HTERT RPE-1 (cell line): ENCODE data around the gene RAD1.

ENCODE experiments used
- in situ Hi-C: fragments of 300-500 bp; cut with MboI; formaldehyde crosslinking; loops from 4 replicates; pipeline ENCODE4 v1.14.3; 2020; ENCODE audit warnings: low sequenced_read_pairs

RAD1 gene

GRCh38 chr5:34918025-34918424 lies 2.7 kb upstream of the RAD1 start:
- in situ Hi-C loops = loop anchor here (25.0 kb wide), 1 partner anchor 431 kb away; no protein-coding TSS in a partner anchor

GRCh38 chr5:34916518-34916917 lies 1.2 kb upstream of the RAD1 start:
- in situ Hi-C loops = loop anchor here (25.0 kb wide), 1 partner anchor 429 kb away; no protein-coding TSS in a partner anchor

GRCh38 chr5:34915856-34916192 lies 520 bp upstream of the RAD1 start:
- in situ Hi-C loops = loop anchor here (25.0 kb wide), 1 partner anchor 429 kb away; no protein-coding TSS in a partner anchor

- in situ Hi-C loops = loop anchor here (25.0 kb wide), 1 partner anchor 427 kb away; no protein-coding TSS in a partner anchor
Observed at GRCh38 chr5:34914671-34915138, 599 bp downstream of the RAD1 start.

GRCh38 chr5:34913072-34913471 lies 2.2 kb downstream of the RAD1 start:
- in situ Hi-C loops = loop anchor here (25.0 kb wide), 1 partner anchor 426 kb away; no protein-coding TSS in a partner anchor

- in situ Hi-C loops = loop anchor here (25.0 kb wide), 1 partner anchor 418 kb away; no protein-coding TSS in a partner anchor
Observed at GRCh38 chr5:34905564-34905963, 9.7 kb downstream of the RAD1 start.

DNA sequence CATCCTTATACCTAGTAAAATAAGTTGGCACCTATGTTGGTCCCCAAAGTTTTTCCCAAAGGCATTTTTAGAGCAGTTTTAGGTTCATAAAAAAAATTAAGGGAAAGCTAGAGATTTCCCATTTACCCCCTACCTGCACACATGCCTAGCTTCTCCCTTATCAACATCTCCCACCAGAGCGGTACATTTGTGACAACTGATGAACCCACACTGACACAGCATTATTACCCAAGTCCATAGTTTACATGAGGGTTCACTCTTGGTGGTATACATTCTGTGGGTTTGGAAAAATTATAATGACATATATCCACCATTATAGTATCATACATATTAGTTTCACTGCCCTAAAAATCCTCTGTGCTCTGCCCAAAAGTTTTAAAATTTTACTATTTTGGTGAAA lies 12.0 kb downstream of the RAD1 start:
- in situ Hi-C loops = loop anchor here (25.0 kb wide), 1 partner anchor 416 kb away; no protein-coding TSS in a partner anchor

GRCh38 chr5:34900652-34901051 lies 14.7 kb downstream of the RAD1 start:
- in situ Hi-C loops = loop anchor here (25.0 kb wide), 1 partner anchor 413 kb away; no protein-coding TSS in a partner anchor

GRCh38 chr5:34899066-34899465 lies 16.2 kb downstream of the RAD1 start:
- in situ Hi-C loops = no loop called here

DNA sequence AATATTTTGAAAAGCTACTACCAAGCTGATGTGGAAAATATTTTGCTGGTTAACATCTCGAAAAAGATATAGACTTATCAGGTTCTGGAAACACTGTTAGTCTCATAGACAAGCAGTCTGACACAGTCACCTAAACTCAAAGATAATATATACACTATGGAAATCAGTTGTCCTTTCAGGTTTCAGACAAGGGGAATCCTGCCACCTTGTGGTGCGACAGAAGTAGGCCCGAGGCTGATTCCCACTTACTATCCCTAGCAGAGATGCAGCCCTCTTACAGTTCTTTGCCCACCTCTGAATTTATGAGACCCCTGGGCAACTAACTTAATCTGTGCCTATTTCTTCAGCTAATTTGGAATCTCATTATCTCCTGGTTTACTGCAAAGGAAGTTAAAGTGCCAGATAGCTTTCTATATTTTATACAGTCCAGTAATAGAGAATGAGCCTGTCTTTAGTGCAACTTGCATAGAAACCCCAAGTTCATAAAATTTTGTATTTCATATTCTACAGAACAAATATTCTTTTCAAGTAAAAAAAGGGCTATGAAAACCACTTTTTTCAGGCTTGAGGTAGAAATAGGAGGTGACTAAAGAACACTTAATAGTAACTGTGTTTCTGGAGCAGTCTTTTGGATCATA lies 16.9 kb downstream of the RAD1 start:
- in situ Hi-C loops = no loop called here

DNA sequence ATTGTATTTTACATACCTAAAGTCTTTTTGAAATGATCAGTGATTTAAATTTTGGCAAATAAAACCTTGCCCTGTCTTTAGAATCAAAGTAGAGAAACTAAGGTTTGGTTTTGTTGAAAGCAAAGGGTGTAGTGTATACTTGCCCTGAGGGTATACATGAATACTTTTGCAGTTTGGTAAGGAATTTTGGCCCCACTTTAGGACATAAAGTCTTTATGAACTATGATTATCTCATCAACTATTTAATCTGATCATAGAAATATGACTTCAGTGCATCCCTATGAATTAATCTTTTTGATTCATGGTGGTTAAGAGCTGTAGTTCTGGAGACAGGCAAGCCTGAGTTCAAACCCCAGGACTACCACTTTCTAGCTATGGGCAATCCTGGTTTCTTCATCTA lies 17.7 kb downstream of the RAD1 start:
- in situ Hi-C loops = no loop called here

DNA sequence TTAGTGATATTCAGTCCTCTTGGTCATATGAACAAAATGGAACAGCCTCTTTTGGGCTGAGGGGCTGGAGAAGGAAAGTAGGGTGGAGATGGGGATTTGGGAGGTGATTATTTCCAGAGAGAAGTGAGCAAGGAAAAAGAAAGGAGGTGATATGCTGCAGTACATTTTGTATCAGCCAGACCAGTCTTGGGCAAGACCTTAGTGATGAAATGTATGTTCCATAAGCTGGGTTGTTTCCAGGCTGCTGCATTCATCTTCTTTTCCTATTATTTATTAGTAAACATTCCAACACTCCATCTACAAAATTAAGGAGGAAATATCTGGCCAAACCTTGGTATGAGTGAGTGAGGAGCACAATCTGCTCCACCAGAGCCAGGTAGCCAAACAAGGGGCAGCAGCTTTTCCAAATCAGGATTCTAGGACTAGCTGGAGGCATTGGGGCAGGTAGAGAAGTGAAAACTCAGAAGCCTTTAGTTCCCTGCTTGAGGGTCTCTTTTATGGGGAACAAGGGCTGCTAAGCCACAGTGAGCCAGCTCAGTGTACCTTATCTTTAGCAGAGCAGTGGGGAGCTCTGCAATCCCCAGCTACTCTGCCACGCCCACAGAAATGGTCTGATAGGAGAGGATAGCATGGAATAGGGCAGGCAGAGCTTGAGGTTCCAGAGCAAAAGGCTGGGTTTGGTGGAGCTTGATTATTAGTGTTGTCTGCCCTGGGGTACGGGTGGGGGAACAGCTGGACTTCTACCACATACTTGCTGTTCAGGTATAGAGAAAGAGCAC lies 19.5 kb downstream of the RAD1 start:
- in situ Hi-C loops = no loop called here

DNA sequence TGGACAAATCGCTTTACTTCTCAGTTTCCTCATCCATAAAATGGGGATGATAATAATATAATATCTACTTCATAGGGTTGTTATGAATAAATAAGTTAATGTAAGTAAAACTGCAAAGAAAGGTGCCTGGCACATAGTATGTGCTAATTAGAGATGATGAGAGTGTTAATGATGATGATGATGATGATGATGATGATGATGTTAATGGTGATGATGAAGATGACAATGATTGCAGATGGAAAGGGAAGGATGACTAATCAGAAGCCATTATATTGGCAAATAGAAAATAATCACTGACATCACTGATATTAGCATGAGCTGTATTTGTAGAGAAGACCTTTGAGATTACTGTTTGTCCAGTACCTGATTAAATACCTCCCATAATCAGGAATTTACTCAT lies 20.6 kb downstream of the RAD1 start:
- in situ Hi-C loops = no loop called here

GRCh38 chr5:34892414-34892813 lies 22.9 kb downstream of the RAD1 start:
- in situ Hi-C loops = no loop called here

DNA sequence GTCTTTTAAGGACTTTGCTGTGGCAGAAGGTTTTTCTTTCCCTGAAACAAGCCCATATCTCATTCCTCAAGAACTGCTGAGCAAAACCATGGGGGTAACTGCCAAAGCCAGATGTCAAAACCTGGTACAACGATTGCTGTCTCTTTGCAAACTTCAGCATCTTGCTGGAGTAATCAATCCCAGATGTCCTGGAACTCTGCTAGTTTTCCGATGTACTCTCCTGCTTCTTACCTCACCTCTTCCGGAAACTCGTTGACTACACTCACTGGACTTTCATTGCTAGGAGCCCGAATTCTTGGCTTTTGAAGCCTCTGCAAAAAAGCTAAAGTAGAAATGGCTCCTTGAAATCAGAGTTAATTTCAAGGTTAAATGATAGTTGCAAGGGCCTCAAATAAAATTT lies 23.3 kb downstream of the RAD1 start:
- in situ Hi-C loops = no loop called here

DNA sequence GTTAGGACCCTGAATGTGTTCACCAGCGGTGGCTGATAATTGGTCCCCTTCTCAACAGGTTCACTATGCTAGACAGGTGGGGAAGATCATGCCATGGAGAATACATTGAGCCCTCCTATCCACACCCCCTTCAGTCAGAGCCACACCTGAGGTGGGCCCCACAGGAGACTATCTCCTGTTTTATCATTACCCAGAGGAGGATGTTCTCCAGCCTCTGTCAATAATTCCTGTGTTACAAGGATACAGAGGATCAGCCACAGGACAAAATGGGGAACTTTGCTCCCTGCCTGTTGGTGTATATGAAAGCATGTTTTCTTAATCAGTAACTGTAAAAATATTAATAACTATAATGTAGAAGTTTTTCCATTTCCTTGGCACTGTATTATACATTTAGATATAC lies 25.9 kb downstream of the RAD1 start:
- in situ Hi-C loops = no loop called here

DNA sequence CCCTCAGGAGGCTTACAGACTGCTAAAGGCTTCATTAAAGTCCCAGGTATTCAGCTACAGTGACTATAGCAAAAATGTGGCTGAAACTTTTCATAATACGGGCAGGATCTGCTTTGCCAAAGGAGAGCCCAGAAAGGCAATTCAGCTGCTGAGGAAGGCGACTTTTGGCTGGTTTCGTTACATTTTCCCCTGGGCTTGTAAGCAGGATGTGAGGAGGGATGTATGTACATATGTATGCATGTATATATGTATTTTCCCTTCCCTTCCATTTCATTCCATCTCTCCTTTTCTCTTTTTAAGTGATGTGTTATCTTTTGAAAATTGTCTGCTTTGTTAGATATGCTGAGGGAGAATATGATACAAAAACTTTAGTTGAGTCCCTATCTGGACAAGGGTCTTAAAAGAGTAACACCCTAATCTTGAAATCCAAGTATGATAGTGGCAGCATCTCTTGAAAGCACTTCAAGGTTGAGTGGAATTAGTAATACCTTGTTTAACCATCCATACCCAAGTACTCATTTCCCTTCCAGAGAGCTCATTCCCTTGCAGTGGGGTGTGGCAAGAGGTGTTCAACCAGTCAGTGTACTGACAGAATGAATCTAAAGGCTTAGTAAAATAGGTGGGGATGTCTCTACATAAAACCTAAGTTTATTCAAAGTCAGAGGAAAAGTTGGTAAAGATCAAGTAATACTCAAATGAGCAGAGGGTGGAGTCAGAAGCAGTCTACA lies 28.7 kb downstream of the RAD1 start:
- in situ Hi-C loops = no loop called here

GRCh38 chr5:34881246-34881645 lies 34.1 kb downstream of the RAD1 start:
- in situ Hi-C loops = no loop called here

- in situ Hi-C loops = no loop called here
Observed at GRCh38 chr5:34876275-34876674, 39.0 kb downstream of the RAD1 start.

DNA sequence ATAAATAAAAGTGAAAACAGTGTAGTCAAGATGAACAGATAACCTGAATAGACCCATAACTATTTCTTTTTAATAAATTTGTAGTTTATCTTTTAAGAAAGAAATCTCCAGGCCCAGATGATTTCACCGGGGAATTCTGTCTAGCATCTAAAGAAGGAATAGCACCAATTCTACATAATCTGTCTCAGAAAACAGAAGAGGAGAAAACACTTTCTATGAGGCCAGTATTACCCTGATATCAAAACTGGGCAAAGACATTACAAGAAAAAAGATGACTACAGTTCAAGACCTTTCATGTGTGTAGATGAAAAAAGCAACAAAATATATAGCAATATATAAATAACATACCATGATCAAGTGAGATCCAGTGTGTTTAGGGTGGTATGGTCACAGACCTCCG lies 44.9 kb downstream of the RAD1 start:
- in situ Hi-C loops = no loop called here

DNA sequence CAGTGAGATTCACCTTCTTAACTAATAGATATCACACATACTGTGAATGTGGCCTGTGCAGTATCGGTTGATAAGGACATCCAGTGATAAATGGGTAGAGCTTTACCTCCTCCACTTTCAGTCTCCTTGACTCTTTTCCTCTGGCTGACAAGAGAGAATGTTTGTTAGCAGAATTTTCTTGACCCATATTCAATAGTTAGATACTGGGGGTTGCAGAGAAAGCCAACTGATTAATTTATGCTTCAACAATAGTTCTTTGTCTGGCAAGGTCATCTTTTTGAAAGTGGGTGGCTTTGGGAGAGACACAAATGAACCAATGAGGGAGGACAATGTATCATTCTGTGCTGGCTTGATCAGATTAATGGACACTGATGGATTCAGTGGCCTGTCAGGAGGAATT lies 46.0 kb downstream of the RAD1 start:
- in situ Hi-C loops = no loop called here
